Aorta (tissue), 5 donors: ENCODE data around the gene MS4A2. TPM values are rescaled to one million over a fixed set of nuclear protein-coding genes. Genes with fewer than 3 reads are reported as not detected.
"Not testable (repeated sequence)": the region's sequence is repeated elsewhere in the genome, so short reads cannot be mapped to it uniquely, and the experiment has no call there.

Experiments
- ATAC-seq: fragments of 200-7000 bp; cut with Tn5 transposase; one replicate; pipeline ENCODE4 v1.9.1; 2022; ENCODE audit warnings: moderate library complexity; ENCODE audit not compliant: low FRiP score
- DNase-seq, 2 donors: peaks; one replicate each; pipeline ENCODE4 v3.0.0-alpha.2; 2020
- H3K27ac ChIP-seq, 2 donors: one replicate each; pipeline ENCODE4 v1.5.1; 2013; ENCODE audit warnings: low read length in 2 of 2, mild to moderate bottlenecking in 2 of 2, moderate library complexity in 2 of 2, control low read depth in 1 of 2, inconsistent platforms in 1 of 2, low read depth in 1 of 2
- H3K27me3 ChIP-seq, 2 donors: one replicate each; pipeline ENCODE4 v1.6.1; 2013; ENCODE audit warnings: control low read depth in 1 of 2, low read length in 1 of 2, mild to moderate bottlenecking in 1 of 2, moderate library complexity in 1 of 2; ENCODE audit not compliant: insufficient read depth in 2 of 2, control insufficient read depth in 1 of 2
- H3K36me3 ChIP-seq, 2 donors: one replicate each; pipeline ENCODE4 v1.6.1; 2013; ENCODE audit warnings: control low read depth in 1 of 2, low read length in 1 of 2, mild to moderate bottlenecking in 1 of 2; ENCODE audit not compliant: insufficient read depth in 2 of 2, control insufficient read depth in 1 of 2
- H3K4me1 ChIP-seq, 2 donors: one replicate each; pipeline ENCODE4 v1.6.1; 2013; ENCODE audit warnings: low read length in 2 of 2, control low read depth in 1 of 2, mild to moderate bottlenecking in 1 of 2, moderate library complexity in 1 of 2; ENCODE audit not compliant: insufficient read depth in 2 of 2, control insufficient read depth in 1 of 2
- H3K4me3 ChIP-seq, 2 donors: one replicate each; pipeline ENCODE4 v1.5.1; 2013; ENCODE audit warnings: low read length in 2 of 2, control low read depth in 1 of 2, mild to moderate bottlenecking in 1 of 2
- H3K9me3 ChIP-seq: one replicate; pipeline ENCODE4 v1.6.1; 2013; ENCODE audit warnings: mild to moderate bottlenecking, low read length; ENCODE audit not compliant: control insufficient read depth
- WGBS, 2 donors: extraction: QIAGEN DNeasy Blood & Tissue Kit; methylation state at CpG; one replicate each; pipeline ENCODE4 v1.1.7; 2013; 5-methylcytosine and 5-hydroxymethylcytosine counted together
- intact Hi-C, 2 donors: fragments of 100-400 bp; cut with DNase I; formaldehyde crosslinking; loops; one replicate each; pipeline versions ENCODE4 v1.14.2 to v1.15.0; 2022
- polyA plus RNA-seq, 2 donors: library from polyadenylated mRNA; stranded (reverse); fragments of 200-250 nt; gene quantifications; one replicate each; pipeline ENCODE4 v1.2.3, GENCODE V29; 2013
- total RNA-seq, 2 donors: library from RNA; stranded (reverse); fragmentation: NEBNext Ultra II Directional; extraction: Animal tissue kit (Norgen Biotek cat#: 25700); gene quantifications; one replicate each; pipeline ENCODE4 v1.2.1, GENCODE V29; 2021
- donor health status: healthy with polysubstance abuse.
- donor health status: Bipolar disorder and iron deficiency.
- donor health status: DM: no; HTN: no; CAD: no.
- donor health status: DM: no; HTN: no; CAD: no.
- donor health status: DM: yes; HTN: yes; CAD: no.

MS4A2 gene
- total and polyA plus RNA-seq, 4 donors, result 0.51 to 8.2 (median 1.5) TPM

DNA sequence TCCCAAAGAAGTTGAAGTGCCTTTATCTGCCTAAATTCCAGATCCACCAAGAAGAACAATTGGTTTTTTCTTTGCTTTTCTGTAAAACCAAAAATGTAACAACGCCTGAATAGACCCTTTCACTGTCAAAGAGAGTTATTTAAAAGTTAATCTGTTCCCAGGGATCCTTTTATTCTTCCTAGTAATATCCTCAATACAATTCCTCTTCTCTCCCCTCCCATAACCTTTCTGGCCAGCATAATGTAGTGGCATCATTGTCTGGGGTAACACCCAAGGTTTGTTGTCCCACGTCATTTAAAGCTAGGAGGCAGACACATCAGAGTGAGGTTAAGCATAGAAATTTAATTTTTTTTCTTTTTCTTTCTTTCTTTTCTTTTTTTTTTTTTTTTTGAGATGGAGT, 39.9 kb downstream of the MS4A2 start:
- no peak overlapping the region for H3K4me3 ChIP-seq
- no peaks in the 10 kb centered on the region for H3K9me3 ChIP-seq
- peaks cover 0 to 3% of the 10 kb centered on the region in 2 donors for H3K4me1 ChIP-seq
- no peaks in the 10 kb centered on the region for H3K27me3 ChIP-seq
- WGBS, 2 donors, result 90 to 92% methylated on average over 2 of the region's 2 CpGs
- intact Hi-C loops, result no loop called here
- DNase-seq (no peak), ATAC-seq (no peak)
- no peak overlapping the region for H3K27ac ChIP-seq
- H3K36me3 ChIP-seq, result no peaks in the 10 kb centered on the region

DNA sequence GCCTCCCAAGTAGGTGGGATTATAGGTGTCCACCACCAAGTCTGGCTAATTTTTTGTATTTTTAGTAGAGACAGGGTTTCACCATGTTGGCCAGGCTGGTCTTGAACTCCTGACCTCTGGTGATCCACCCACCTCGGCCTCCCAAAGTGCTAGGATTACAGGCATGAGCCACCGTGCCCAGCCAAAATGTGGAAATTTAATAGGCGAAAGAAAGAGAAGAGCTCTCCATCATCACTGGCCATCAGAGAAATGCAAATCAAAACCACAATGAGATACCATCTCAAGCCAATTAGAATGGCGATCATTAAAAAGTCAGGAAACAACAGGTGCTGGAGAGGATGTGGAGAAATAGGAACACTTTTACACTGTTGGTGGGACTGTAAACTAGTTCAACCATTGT, 40.4 kb downstream of the MS4A2 start:
- DNase-seq, H3K9me3 ChIP-seq, ATAC-seq, H3K36me3 ChIP-seq, H3K27ac ChIP-seq, H3K4me1 ChIP-seq, intact Hi-C loops, H3K4me3 ChIP-seq, H3K27me3 ChIP-seq: not testable (repeated sequence)
- 95 to 100% methylated on average over 4 of the region's 4 CpGs for WGBS, 2 donors

DNA sequence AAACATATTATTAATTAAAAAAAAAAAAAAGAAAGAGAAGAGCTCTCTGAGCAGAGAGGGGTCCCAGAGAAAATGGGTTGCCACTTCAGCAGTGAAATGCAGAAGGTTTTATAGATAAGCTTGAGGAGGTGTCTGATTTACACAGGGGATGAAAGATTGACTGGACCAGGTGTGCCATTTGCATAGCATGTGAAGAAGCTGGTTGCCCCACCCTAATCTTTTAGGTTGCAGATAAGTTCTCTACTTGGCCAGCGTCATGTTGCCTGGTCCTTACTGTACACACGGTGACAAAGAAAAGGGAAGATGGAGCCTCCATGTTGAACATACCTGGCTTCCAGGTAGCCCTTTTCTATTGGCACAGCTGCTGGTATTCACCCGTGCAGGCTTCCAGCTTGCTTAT, 41.4 kb downstream of the MS4A2 start:
- no peak for ATAC-seq
- H3K4me1 ChIP-seq, result peaks cover 0 to 3% of the 10 kb centered on the region in 2 donors

DNA sequence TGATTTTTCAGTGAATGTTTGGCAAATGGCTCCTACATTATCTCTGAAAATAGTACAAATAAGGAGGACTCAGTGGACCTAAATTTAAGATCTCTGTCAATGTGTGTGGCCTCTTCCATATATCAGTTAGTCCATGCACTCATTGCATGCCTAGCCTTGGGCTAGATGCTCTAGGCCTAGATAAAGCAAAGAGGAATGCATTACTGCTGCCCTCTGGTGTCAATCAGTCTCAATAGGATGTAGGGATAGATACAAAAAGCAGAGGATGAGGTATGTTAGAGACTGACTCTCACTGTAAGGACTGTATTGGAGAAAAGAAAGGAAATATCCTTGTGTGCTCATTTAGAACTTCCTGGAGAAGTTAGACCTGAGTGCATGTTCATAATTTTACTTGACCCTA, 42.0 kb downstream of the MS4A2 start:
- intact Hi-C loops, result no loop called here
- no peak for DNase-seq
- Histone ChIP-seq H3K9me3 (no peaks in the 10 kb centered on the region), H3K27me3 (no peaks in the 10 kb centered on the region), H3K36me3 (no peaks in the 10 kb centered on the region), H3K4me1 (no peaks in the 10 kb centered on the region), H3K4me3 (no peak overlapping the region), H3K27ac (no peak overlapping the region)
- no peak for ATAC-seq

More for the DNA sequence above, 41.4 kb downstream of the MS4A2 start:
- H3K4me3 ChIP-seq, result no peak overlapping the region
- H3K27ac ChIP-seq, result no peak overlapping the region
- no peaks in the 10 kb centered on the region for H3K36me3 ChIP-seq
- no peak for DNase-seq
- 67 to 71% methylated on average over 3 of the region's 3 CpGs for WGBS, 2 donors
- intact Hi-C loops, result no loop called here
- H3K9me3 ChIP-seq, result no peaks in the 10 kb centered on the region
- H3K27me3 ChIP-seq, result no peaks in the 10 kb centered on the region

DNA sequence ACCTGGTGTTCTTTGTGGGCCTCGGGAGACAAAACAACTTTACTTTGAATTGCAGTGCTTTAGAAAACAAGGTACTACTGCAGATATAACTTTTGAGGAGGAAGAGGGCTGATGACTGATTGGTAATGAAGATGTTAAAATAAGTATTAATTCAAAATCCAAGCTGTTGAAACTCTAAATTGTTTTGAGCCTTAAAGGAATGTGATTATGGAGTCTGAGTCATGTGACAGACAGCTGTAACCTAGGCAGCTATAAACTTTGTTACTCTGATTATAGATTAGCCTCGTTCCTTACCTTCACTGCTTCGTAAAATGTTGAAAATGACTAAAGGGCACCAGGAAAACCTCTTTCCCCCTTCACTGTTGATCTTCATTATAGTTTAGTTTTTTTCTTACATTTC, 43.4 kb downstream of the MS4A2 start:
- WGBS, 2 donors, result 70 to 81% methylated on average over 3 of the region's 3 CpGs
- ATAC-seq (no peak), DNase-seq (no peak)
- peaks cover 5% of the 10 kb centered on the region for H3K9me3 ChIP-seq
- H3K4me3 ChIP-seq, result no peak overlapping the region
- no peaks in the 10 kb centered on the region for H3K27me3 ChIP-seq
- H3K4me1 ChIP-seq, result no peaks in the 10 kb centered on the region
- intact Hi-C loops, result no loop called here
- H3K27ac ChIP-seq, result no peak overlapping the region
- no peaks in the 10 kb centered on the region for H3K36me3 ChIP-seq

DNA sequence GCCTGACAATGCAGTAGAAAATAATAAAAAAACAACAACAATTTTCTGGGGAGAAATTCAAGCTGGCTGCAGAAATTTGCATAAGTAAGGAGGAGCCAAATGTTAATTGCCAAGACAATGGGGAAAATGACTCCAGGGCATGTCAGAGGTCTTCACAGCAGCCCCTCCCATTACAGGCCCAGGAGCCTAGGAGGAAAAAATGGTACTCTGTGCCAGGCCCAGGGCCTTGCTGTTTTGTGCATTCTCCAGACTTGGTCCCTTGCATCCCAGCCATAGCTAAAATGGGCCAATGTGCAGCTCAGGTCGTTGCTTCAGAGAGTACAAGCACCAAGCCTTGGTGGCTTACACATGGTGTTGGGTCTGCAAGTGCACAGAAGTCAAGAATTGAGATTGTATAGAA, 45.5 kb downstream of the MS4A2 start:
- Histone ChIP-seq H3K27me3 (no peaks in the 10 kb centered on the region), H3K9me3 (peaks cover 5% of the 10 kb centered on the region), H3K4me1 (no peaks in the 10 kb centered on the region), H3K36me3 (no peaks in the 10 kb centered on the region), H3K4me3 (no peak overlapping the region), H3K27ac (no peak overlapping the region)
- intact Hi-C loops, result no loop called here
- no peak for DNase-seq
- no peak for ATAC-seq
- WGBS, 2 donors, result 39% methylated on average over 1 of the region's 1 CpG

DNA sequence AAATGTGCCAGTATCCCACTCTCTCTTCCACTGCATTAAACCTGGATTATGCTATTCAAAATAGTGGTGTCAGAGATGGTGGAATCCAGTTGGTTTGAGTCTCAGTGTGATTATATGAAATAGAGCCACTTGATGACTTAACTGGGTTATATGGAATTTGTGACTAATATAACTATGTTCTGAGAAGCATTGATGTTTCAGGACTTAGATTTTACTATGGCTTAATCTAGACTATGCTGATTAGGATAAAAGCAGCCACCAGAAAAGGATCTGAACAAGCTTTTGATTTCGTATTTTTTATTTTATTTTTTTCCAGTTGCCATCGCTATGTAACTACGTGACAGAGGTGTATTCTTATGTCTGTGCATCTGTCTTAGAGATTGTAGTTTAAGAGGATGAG, 55.3 kb downstream of the MS4A2 start:
- no peaks in the 10 kb centered on the region for H3K36me3 ChIP-seq
- DNase-seq, result no peak
- no peak for ATAC-seq
- no peaks in the 10 kb centered on the region for H3K9me3 ChIP-seq
- no peak overlapping the region for H3K4me3 ChIP-seq
- no peaks in the 10 kb centered on the region for H3K4me1 ChIP-seq
- H3K27me3 ChIP-seq, result no peaks in the 10 kb centered on the region
- no peak overlapping the region for H3K27ac ChIP-seq
- WGBS, 2 donors, result 93 to 95% methylated on average over 3 of the region's 3 CpGs
- intact Hi-C loops, result no loop called here

DNA sequence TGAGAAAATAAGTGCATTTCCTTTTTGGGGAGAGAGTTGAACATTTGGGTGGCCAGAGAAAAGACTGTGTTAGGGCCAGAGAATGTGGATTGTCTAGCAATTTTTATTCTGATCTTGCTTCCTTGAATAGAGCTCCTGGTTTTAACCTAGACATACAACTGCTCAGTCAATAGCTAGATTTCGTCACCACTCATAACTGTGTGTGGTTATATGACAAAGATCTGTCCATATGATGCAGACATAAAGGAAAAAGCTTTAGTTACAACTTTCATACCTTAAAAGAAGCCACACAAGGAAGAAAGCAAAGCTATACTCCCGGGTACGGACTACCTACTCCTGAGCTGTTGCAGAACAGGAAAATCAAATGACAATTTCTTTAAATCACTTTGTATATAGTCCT, 57.2 kb downstream of the MS4A2 start:
- Histone ChIP-seq H3K27me3 (no peaks in the 10 kb centered on the region), H3K4me3 (no peak overlapping the region), H3K9me3 (no peaks in the 10 kb centered on the region), H3K36me3 (no peaks in the 10 kb centered on the region), H3K27ac (no peak overlapping the region), H3K4me1 (no peaks in the 10 kb centered on the region)
- ATAC-seq (no peak), DNase-seq (no peak)
- 68 to 73% methylated on average over 3 of the region's 3 CpGs for WGBS, 2 donors
- intact Hi-C loops, result no loop called here
